ENCODE measurements around the gene QKI.
A peak's percentile ranks its signal among the peaks of the same experiment; 100 is the strongest.
"Not testable (repeated sequence)": the region's sequence is repeated elsewhere in the genome, so short reads cannot be mapped to it uniquely, and the experiment has no call there.

Gene QKI

GRCh38 chr6:163415620-163416556 is 1.4 kb downstream of the QKI start:
- no peak for FAIRE-seq

- FAIRE-seq = peak; percentile 100
These were observed 2.2 kb downstream of the QKI start for GRCh38 chr6:163416557-163417253.

- FAIRE-seq = no peak
These were observed 3.1 kb downstream of the QKI start for GRCh38 chr6:163417595-163417994.

GRCh38 chr6:163418311-163419029 is 4.0 kb downstream of the QKI start:
- peak; percentile 25 for FAIRE-seq

- FAIRE-seq = peak; percentile 60
These were observed 5.1 kb downstream of the QKI start for GRCh38 chr6:163419413-163420288.

- no peak for FAIRE-seq
These were observed 5.7 kb downstream of the QKI start for GRCh38 chr6:163420289-163420614.

- no peak for FAIRE-seq
These were observed 8.0 kb downstream of the QKI start for GRCh38 chr6:163422550-163422949.

- FAIRE-seq = no peak
These were observed 9.2 kb downstream of the QKI start for GRCh38 chr6:163423696-163424095.

GRCh38 chr6:163427498-163428254 is 13.2 kb downstream of the QKI start:
- FAIRE-seq = peak; percentile 83

- FAIRE-seq = peak; percentile 59
These were observed 13.9 kb downstream of the QKI start for GRCh38 chr6:163428373-163428772.

GRCh38 chr6:163429858-163430448 is 15.4 kb downstream of the QKI start:
- FAIRE-seq = no peak

GRCh38 chr6:163432300-163432699 is 17.8 kb downstream of the QKI start:
- FAIRE-seq = no peak

- FAIRE-seq = not testable (repeated sequence)
These were observed 19.0 kb downstream of the QKI start for GRCh38 chr6:163433486-163433885.

GRCh38 chr6:163435023-163435422 is 20.5 kb downstream of the QKI start:
- no peak for FAIRE-seq

GRCh38 chr6:163436843-163437242 is 22.3 kb downstream of the QKI start:
- no peak for FAIRE-seq

GRCh38 chr6:163437466-163437865 is 22.9 kb downstream of the QKI start:
- FAIRE-seq = no peak

- peak; percentile 32 for FAIRE-seq
These were observed 23.9 kb downstream of the QKI start for GRCh38 chr6:163438298-163438939.

- no peak for FAIRE-seq
These were observed 24.4 kb downstream of the QKI start for GRCh38 chr6:163438940-163439335.

GRCh38 chr6:163439390-163439789 is 24.9 kb downstream of the QKI start:
- not testable (repeated sequence) for FAIRE-seq

GRCh38 chr6:163439997-163440396 is 25.5 kb downstream of the QKI start:
- FAIRE-seq = no peak

GRCh38 chr6:163442336-163442735 is 27.8 kb downstream of the QKI start:
- FAIRE-seq = no peak
